Spleen (tissue), 7 donors: ENCODE measurements around the gene FLT4.

ENCODE experiments used
- CTCF ChIP-seq, 11 experiments: fragments of 200-600 bp in 7 of 11; fragments of 450-650 bp in 4 of 11; sonication (generic) in 4 of 11; IDR thresholded peaks in 8 of 11; conservative IDR thresholded peaks in 3 of 11; 1 replicate in 7 of 11; 2 replicates in 4 of 11; pipeline versions ENCODE4 v1.4.0 to v1.8.0; 2016 to 2021; ENCODE audit warnings: antibody characterized with exemption in 11 of 11, inconsistent platforms in 4 of 11, mild to moderate bottlenecking in 1 of 11
- POLR2A ChIP-seq, 3 donors: fragments of 450-650 bp; IDR thresholded peaks; one replicate each; pipeline ENCODE4 v1.5.1; 2017; ENCODE audit warnings: antibody characterized with exemption in 3 of 3, mild to moderate bottlenecking in 1 of 3
- POLR2AphosphoS5 ChIP-seq, 3 donors: sonication (generic); formaldehyde crosslinking; IDR thresholded peaks; one replicate each; pipeline ENCODE4 v1.5.1; 2017; ENCODE audit warnings: antibody characterized with exemption in 3 of 3
- donor health status: DM: no; HTN: no; CAD: no; lungs with moderate emphysema.
- donor health status: DM: no; HTN: no; CAD: no.
- donor health status: DM: no; HTN: no; CAD: no.

- TF ChIP-seq CTCF (IDR thresholded peaks at IDR 0.05 in 8 of 11, conservative IDR thresholded peaks at IDR 0.05 in 3 of 11) (no peak), POLR2A (IDR thresholded peaks at IDR 0.05) (no peak), POLR2AphosphoS5 (IDR thresholded peaks at IDR 0.05) (no peak)
Measured at GRCh38 chr5:180626661-180627385, 22.6 kb downstream of the FLT4 start.
